GM12878 (cell line): Measurements from ENCODE around the gene LIMA1. TPM values are rescaled to one million over a fixed set of nuclear protein-coding genes. Genes with fewer than 3 reads are reported as not detected.

Experiments used
- ATAC-seq: fragments of 200-7000 bp; cut with Tn5 transposase; 3 replicates; pipeline ENCODE4 v1.9.1; 2020; ENCODE audit warnings: mild to moderate bottlenecking, moderate library complexity
- BruUV-seq: library from RNA; stranded (reverse); fragments of 400-500 nt; replicated peaks from 2 replicates; lab custom pipeline; 2021; lab: Mats Ljungman, UMichigan
- CTCF ChIA-PET: fragments of 300-600 bp; sonication (Branson Sonifier 250); formaldehyde crosslinking; extraction: SDS; loops from one replicate; lab custom pipeline; 2021; ENCODE audit warnings: inconsistent platforms; lab: Yijun Ruan, JAX
- POLR2A ChIA-PET: fragments of 350-600 bp; formaldehyde crosslinking; extraction: SDS; loops from one replicate; lab custom pipeline; 2021; ENCODE audit warnings: inconsistent platforms; lab: Charles Lee
- RAD21 ChIA-PET: fragments of 300-600 bp; sonication (Branson Sonifier 250); formaldehyde crosslinking; loops from one replicate; lab custom pipeline; 2023; ENCODE audit warnings: antibody characterized with exemption; ENCODE audit not compliant: unreplicated experiment; lab: Charles Lee
- SMC1A ChIA-PET: fragments of 300-600 bp; sonication (Branson Sonifier 250); formaldehyde crosslinking; loops from one replicate; lab custom pipeline; 2023; ENCODE audit not compliant: unreplicated experiment, uncharacterized antibody; lab: Charles Lee
- DNase-seq: peaks from one replicate; pipeline ENCODE4 v3.0.0-alpha.2; 2011; ENCODE audit warnings: low read depth, low spot score
- FAIRE-seq: peaks from 3 replicates; lab custom pipeline; 2011; peaks lifted over from hg19 to GRCh38; lab: Jason Lieb, UNC
- H2AFZ ChIP-seq: 2 replicates; pipeline ENCODE4 v1.6.0; 2011; ENCODE audit warnings: low read depth, low read length, control low read depth; ENCODE audit not compliant: control insufficient read depth
- H3K27ac ChIP-seq: 2 replicates; pipeline ENCODE4 v1.5.1; 2011; ENCODE audit warnings: control low read depth; ENCODE audit not compliant: control insufficient read depth, insufficient read depth
- H3K27me3 ChIP-seq, 2 experiments: replicated peaks in 1 of 2; 2 replicates each; pipeline versions ENCODE4 v1.6.0 to v1.6.1; 2011; ENCODE audit warnings: low read length in 1 of 2; ENCODE audit not compliant: control insufficient read depth in 2 of 2, insufficient read depth in 2 of 2
- H3K36me3 ChIP-seq, 2 experiments: 2 replicates each; pipeline ENCODE4 v1.5.1; 2011; ENCODE audit warnings: low read length in 1 of 2; ENCODE audit not compliant: control insufficient read depth in 2 of 2, insufficient read depth in 2 of 2
- H3K4me1 ChIP-seq: 2 replicates; pipeline ENCODE4 v1.6.1; 2011; ENCODE audit warnings: mild to moderate bottlenecking, low read length, moderate library complexity, mixed read lengths; ENCODE audit not compliant: control insufficient read depth, insufficient read depth
- H3K4me2 ChIP-seq: 2 replicates; pipeline ENCODE4 v1.6.0; 2011; ENCODE audit warnings: control low read depth; ENCODE audit not compliant: control insufficient read depth, insufficient read depth
- H3K4me3 ChIP-seq: fragments of 200-600 bp; sonication (generic); 2 replicates; pipeline ENCODE4 v1.5.1; 2016
- H3K79me2 ChIP-seq: 2 replicates; pipeline ENCODE4 v1.6.0; 2011; ENCODE audit warnings: low read length; ENCODE audit not compliant: control insufficient read depth, insufficient read depth
- H3K9ac ChIP-seq: 2 replicates; pipeline ENCODE4 v1.8.0; 2011; ENCODE audit warnings: low read length, control low read depth, mixed read lengths; ENCODE audit not compliant: control insufficient read depth, insufficient read depth
- H3K9me3 ChIP-seq: replicated peaks from 3 replicates; pipeline ENCODE4 v1.5.1; 2011; ENCODE audit warnings: mild to moderate bottlenecking, low read length; ENCODE audit not compliant: control insufficient read depth, insufficient read depth
- H4K20me1 ChIP-seq: 2 replicates; pipeline ENCODE4 v1.6.0; 2011; ENCODE audit not compliant: control insufficient read depth, insufficient read depth
- BRCA1 ChIP-seq: IDR thresholded peaks from 2 replicates; pipeline ENCODE4 v1.6.1; 2011; ENCODE audit warnings: low read depth, low read length, improper control_type of control experiment
- EGR1 ChIP-seq, 2 experiments: IDR thresholded peaks; 1 replicate in 1 of 2; 2 replicates in 1 of 2; pipeline ENCODE4 v1.6.1; 2011 to 2012; ENCODE audit warnings: low read depth in 2 of 2, low read length in 2 of 2, borderline replicate concordance in 1 of 2, mild to moderate bottlenecking in 1 of 2, moderate library complexity in 1 of 2
- IKZF2 ChIP-seq, 2 experiments: fragments of 450-650 bp; IDR thresholded peaks; 2 replicates each; pipeline ENCODE4 v1.6.1; 2017; ENCODE audit warnings: mild to moderate bottlenecking in 2 of 2, moderate library complexity in 2 of 2
- NBN ChIP-seq: fragments of 450-650 bp; IDR thresholded peaks from 2 replicates; pipeline ENCODE4 v1.6.1; 2016
- SKIL ChIP-seq: fragments of 450-650 bp; IDR thresholded peaks from 2 replicates; pipeline ENCODE4 v1.6.1; 2017; ENCODE audit warnings: mild to moderate bottlenecking, low read depth, inconsistent platforms; ENCODE audit not compliant: poor library complexity, severe bottlenecking
- ZNF622 ChIP-seq: fragments of 450-650 bp; IDR thresholded peaks from 2 replicates; pipeline ENCODE4 v1.6.1; 2017; ENCODE audit warnings: mild to moderate bottlenecking, inconsistent platforms
- WGBS: methylation state at CpG from one replicate; pipeline ENCODE4 v1.1.6; 2016; ENCODE audit warnings: low lambda C conversion rate; ENCODE audit not compliant: insufficient replicate concordance, insufficient coverage; ENCODE audit errors: missing lambda C conversion rate; 5-methylcytosine and 5-hydroxymethylcytosine counted together
- in situ Hi-C: fragments of 300-500 bp; cut with MboI; formaldehyde crosslinking; loops from 9 replicates; pipeline ENCODE4 v1.14.3; 2018; ENCODE audit warnings: mixed read lengths
- intact Hi-C: fragments of 100-400 bp; cut with micrococcal nuclease; formaldehyde crosslinking; loops from one replicate; pipeline ENCODE4 v1.14.2; 2022; ENCODE audit not compliant: unreplicated experiment
- polyA plus RNA-seq, 11 experiments: library from polyadenylated mRNA; depleted of rRNA in 4 of 11; unstranded in 6 of 11; stranded (reverse) in 5 of 11; fragments of >200 nt; fragmentation: Nextera tagmentation in 4 of 11; fragmentation: Illumina TruSeq in 1 of 11; extraction: Ambion mirVana in 4 of 11; extraction: Trizol in 1 of 11; gene quantifications; 1 replicate in 1 of 11; 2 replicates in 10 of 11; pipeline versions ENCODE4 v1.2.1 to v1.2.3, GENCODE V29; 2011 to 2016; ENCODE audit warnings: inconsistent platforms in 2 of 11, missing spikeins in 2 of 11, low read depth in 1 of 11
- total RNA-seq, 4 experiments: library from RNA; depleted of rRNA in 3 of 4; stranded (reverse); fragments of >200 nt in 3 of 4; fragmentation: Illumina TruSeq in 1 of 4; extraction: Trizol in 1 of 4; gene quantifications; 2 replicates each; pipeline versions ENCODE4 v1.2.1 to v1.2.3, GENCODE V29; 2013 to 2021

Gene LIMA1
- total and polyA plus RNA-seq, 10 of the 15 experiments (the other 5 are each of a cell fraction or from before 2014, with no cell fraction given): 53.2 to 109 (median 60.8) TPM

- TF ChIP-seq BRCA1 (no peak), NBN (0 out of 2 replicates have a peak, but pooled peaks have one; percentile 42), EGR1 (IDR thresholded peaks at IDR 0.05; ENCODE audit: borderline replicate concordance in 1 of 2, low read depth in 2 of 2, low read length in 2 of 2) (peak in 1 of 2 experiments; percentile 93; a peak in 2 of 3 replicates), SKIL (peak; percentile 33), ZNF622 (no peak), IKZF2 (IDR thresholded peaks at IDR 0.05) (0 out of 4 replicates have a peak, but pooled peaks of 1 of the 2 experiments have one; percentile 19)
- Histone ChIP-seq H3K9me3 (peaks cover 2% of the 10 kb centered on the region; the same call in 2 of the 3 replicates), H3K9ac (peak overlapping the region; percentile 96), H3K27ac (peak overlapping the region; percentile 71), H2AFZ (peak overlapping the region; percentile 85), H3K4me3 (peak overlapping the region; percentile 80), H3K4me1 (no peaks in the 10 kb centered on the region), H3K4me2 (peak overlapping the region; percentile 81), H3K79me2 (peaks cover 33% of the 10 kb centered on the region), H4K20me1 (no peaks in the 10 kb centered on the region), H3K36me3 (no peaks in the 10 kb centered on the region), H3K27me3 (no peaks in the 10 kb centered on the region)
- in situ Hi-C loops: no loop called here
- intact Hi-C loops: loop anchor here (1.0 to 2.0 kb wide), 2 partner anchors 55 to 82 kb away; partner anchors contain the start of gene SMARCD1
- no peak for FAIRE-seq
- SMC1A ChIA-PET: interaction anchor here (0.8 to 4.7 kb wide), 12 partner anchors 10 to 148 kb away, joined by 3 to 36 read pairs (median 3); partner anchors contain the start of gene COX14
- peak; percentile 60 for ATAC-seq
- BruUV-seq: no TSS peak
- under 1% methylated on average over 12 of the region's 12 CpGs for WGBS
- no peak for DNase-seq
- POLR2A ChIA-PET: interaction anchor here (0.5 to 5.7 kb wide), 15 partner anchors 12 to 149 kb away, joined by 3 to 72 read pairs (median 5); partner anchors contain the start of genes COX14, RACGAP1 and SMARCD1
- CTCF ChIA-PET: interaction anchor here (0.6 to 18.0 kb wide), 13 partner anchors 9 to 681 kb away, joined by 3 to 257 read pairs (median 4); partner anchors contain the start of genes COX14 and SMARCD1
- RAD21 ChIA-PET: interaction anchor here (0.6 to 2.4 kb wide), 11 partner anchors 9 to 233 kb away, joined by 3 to 48 read pairs (median 4); partner anchors contain the start of genes COX14, LIMA1 and SMARCD1
These were observed 116.6 kb downstream of the LIMA1 start for GRCh38 chr12:50166799-50167048.
